Measurements from ENCODE around the gene LCN9. TPM values are rescaled to one million over a fixed set of nuclear protein-coding genes. Genes with fewer than 3 reads are reported as not detected.

The LCN9 gene
- total and polyA plus RNA-seq, 12 donors: not detected

DNA sequence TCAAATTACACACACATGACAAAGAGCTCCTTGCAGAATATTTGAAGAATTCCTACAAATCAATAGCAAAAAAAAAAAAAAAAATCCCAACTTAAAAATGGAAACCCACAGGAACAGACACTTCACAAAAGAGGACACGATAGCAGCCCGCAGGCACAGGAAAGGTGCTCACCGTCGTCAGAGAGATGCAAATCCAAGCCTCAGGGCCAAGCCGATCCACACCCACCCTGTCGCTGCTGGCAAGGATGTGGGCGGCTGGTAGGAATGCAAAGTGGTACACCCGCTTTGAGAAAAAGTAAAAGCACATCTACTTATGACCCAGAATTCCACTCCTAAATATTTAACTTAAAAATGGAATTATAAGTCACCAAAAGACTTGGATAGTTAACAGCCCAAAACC is 10.8 kb downstream of the LCN9 start:
- H3K27ac ChIP-seq: no peak overlapping the region
- 82 to 92% (median 85%) methylated on average over 7 to 8 of the region's 8 CpGs for WGBS, 4 donors
- no peaks in the 10 kb centered on the region for H3K36me3 ChIP-seq (replicated peaks in 1 of 2)
- no peaks in the 10 kb centered on the region for H3K4me1 ChIP-seq (replicated peaks in 1 of 2)
- no peak overlapping the region for H3K4me3 ChIP-seq
- TF ChIP-seq POLR2A (IDR thresholded peaks at IDR 0.05): no peak
- TF ChIP-seq, protein P1, sequence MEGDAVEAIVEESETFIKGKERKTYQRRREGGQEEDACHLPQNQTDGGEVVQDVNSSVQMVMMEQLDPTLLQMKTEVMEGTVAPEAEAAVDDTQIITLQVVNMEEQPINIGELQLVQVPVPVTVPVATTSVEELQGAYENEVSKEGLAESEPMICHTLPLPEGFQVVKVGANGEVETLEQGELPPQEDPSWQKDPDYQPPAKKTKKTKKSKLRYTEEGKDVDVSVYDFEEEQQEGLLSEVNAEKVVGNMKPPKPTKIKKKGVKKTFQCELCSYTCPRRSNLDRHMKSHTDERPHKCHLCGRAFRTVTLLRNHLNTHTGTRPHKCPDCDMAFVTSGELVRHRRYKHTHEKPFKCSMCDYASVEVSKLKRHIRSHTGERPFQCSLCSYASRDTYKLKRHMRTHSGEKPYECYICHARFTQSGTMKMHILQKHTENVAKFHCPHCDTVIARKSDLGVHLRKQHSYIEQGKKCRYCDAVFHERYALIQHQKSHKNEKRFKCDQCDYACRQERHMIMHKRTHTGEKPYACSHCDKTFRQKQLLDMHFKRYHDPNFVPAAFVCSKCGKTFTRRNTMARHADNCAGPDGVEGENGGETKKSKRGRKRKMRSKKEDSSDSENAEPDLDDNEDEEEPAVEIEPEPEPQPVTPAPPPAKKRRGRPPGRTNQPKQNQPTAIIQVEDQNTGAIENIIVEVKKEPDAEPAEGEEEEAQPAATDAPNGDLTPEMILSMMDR (IDR thresholded peaks at IDR 0.05): no peak
- no peaks in the 10 kb centered on the region for H3K9me3 ChIP-seq (replicated peaks in 1 of 3)
- intact Hi-C loops (cut with DNase I): no loop called here
- no peak for DNase-seq
- no peaks in the 10 kb centered on the region for H3K27me3 ChIP-seq

DNA sequence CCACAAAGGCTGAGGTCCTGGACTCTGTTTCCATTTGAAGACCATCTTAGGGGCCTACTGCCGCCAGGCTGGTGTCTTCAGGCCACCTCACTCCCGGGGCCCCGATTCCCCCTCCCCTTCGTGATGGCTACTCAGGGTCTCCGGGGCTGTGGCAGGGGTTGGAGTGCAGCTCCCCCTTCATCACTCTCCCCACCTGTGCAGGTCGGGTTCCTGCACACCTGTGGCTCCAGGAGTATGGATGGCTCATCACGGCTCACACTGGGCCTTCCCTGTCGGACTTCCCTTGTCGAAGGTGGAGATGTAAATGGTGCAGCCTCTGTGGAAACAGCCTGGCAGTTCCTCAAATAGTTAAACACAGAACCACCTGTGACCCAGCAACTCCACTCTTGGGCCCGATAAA is 11.9 kb downstream of the LCN9 start:
- no peak for DNase-seq
- WGBS, 4 donors: 73 to 78% (median 74%) methylated on average over 7 to 10 of the region's 10 CpGs
- TF ChIP-seq POLR2A (IDR thresholded peaks at IDR 0.05): no peak
- TF ChIP-seq, protein P1 (IDR thresholded peaks at IDR 0.05): no peak
- Histone ChIP-seq H3K9me3 (replicated peaks in 1 of 3) (no peaks in the 10 kb centered on the region), H3K36me3 (replicated peaks in 1 of 2) (no peaks in the 10 kb centered on the region), H3K4me3 (no peak overlapping the region), H3K27ac (no peak overlapping the region), H3K27me3 (no peaks in the 10 kb centered on the region), H3K4me1 (replicated peaks in 1 of 2) (no peaks in the 10 kb centered on the region)
- intact Hi-C loops (cut with DNase I): no loop called here

DNA sequence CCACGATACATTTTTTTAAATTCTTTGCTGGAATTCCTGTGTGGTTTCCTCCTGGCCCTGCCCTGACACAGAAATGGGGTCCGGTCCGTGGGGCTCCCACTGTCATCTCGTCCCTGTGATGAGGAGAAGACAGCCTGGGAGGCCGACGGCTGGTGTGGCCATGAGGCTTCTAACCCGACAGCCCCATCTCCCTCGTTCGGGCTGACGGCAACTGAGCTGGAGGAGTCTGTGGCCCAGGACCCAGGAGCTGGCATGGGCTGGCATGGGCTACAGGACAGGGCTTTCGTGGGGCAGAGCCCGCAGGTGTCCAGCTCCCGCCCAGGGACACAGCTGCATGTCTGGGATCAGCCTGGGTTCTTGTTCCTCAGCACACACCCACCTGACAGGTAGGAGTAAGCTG is 13.8 kb downstream of the LCN9 start:
- Histone ChIP-seq H3K27me3 (no peaks in the 10 kb centered on the region), H3K4me1 (replicated peaks in 1 of 2) (no peaks in the 10 kb centered on the region), H3K4me3 (no peak overlapping the region), H3K36me3 (replicated peaks in 1 of 2) (no peaks in the 10 kb centered on the region), H3K9me3 (replicated peaks in 1 of 3) (no peaks in the 10 kb centered on the region), H3K27ac (no peak overlapping the region)
- no peak for DNase-seq
- TF ChIP-seq, protein P1 (IDR thresholded peaks at IDR 0.05): no peak
- TF ChIP-seq POLR2A (IDR thresholded peaks at IDR 0.05): no peak
- intact Hi-C loops (cut with DNase I): no loop called here
- 86 to 93% (median 90%) methylated on average over 10 to 13 of the region's 13 CpGs for WGBS, 4 donors

DNA sequence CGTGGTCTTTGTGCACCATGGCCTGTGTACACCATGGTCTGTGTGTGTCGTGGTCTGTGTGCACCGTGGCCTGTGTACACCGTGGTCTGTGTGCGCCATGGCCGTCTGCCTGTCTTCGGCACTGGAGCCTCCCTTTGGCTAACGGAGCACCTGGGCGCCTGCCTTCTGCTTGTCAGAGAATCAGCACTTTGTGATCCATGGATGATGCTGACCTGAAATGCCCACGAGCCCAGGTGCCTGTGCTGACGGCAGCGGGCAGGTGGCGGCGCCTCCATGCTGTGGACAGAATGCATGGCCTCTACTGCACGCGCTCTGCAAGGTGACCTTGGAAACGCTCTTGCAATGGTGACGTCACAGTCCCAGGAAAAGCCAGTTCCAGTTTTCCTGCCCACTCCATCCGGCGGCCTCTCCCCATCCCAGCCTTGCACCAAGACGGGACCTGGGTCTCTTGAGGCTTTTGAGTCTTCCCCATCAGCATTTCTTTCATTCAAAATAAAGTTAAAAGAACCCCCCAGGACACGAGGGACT is 14.6 kb downstream of the LCN9 start:
- TF ChIP-seq, protein P1 (IDR thresholded peaks at IDR 0.05): no peak
- no peak for TF ChIP-seq POLR2A (IDR thresholded peaks at IDR 0.05)
- Histone ChIP-seq H3K27ac (no peak overlapping the region), H3K27me3 (no peaks in the 10 kb centered on the region), H3K4me1 (replicated peaks in 1 of 2) (no peaks in the 10 kb centered on the region), H3K9me3 (replicated peaks in 1 of 3) (no peaks in the 10 kb centered on the region), H3K4me3 (no peak overlapping the region), H3K36me3 (replicated peaks in 1 of 2) (no peaks in the 10 kb centered on the region)
- DNase-seq: no peak
- intact Hi-C loops (cut with DNase I): no loop called here
- 75 to 77% (median 76%) methylated on average over 12 to 22 of the region's 22 CpGs for WGBS, 4 donors

All from adrenal gland (tissue), 12 donors.